CD14-positive monocyte (primary cell): ENCODE results near the gene POLR2H. TPM values are rescaled to one million over a fixed set of nuclear protein-coding genes. Genes with fewer than 3 reads are reported as not detected.
A peak's percentile ranks its signal among the peaks of the same experiment; 100 is the strongest.

Experiments
- DNase-seq, 3 donors: peaks; one replicate each; pipeline ENCODE4 v3.0.0-alpha.2; 2011 to 2022
- H2AFZ ChIP-seq: 2 replicates; pipeline ENCODE4 v1.6.0; 2012; ENCODE audit warnings: mild to moderate bottlenecking, low read depth, low read length, inconsistent platforms; ENCODE audit not compliant: insufficient read depth, poor library complexity, severe bottlenecking
- H3K27ac ChIP-seq, 2 donors: 1 replicate in 1 of 2; 2 replicates in 1 of 2; pipeline ENCODE4 v1.5.1; 2012 to 2013; ENCODE audit warnings: low read length in 2 of 2, control low read depth in 1 of 2, inconsistent platforms in 1 of 2, low read depth in 1 of 2, mild to moderate bottlenecking in 1 of 2
- H3K27me3 ChIP-seq, 2 donors: one replicate each; pipeline versions ENCODE4 v1.6.0 to v1.6.1; 2011 to 2013; ENCODE audit warnings: low read length in 2 of 2; ENCODE audit not compliant: control insufficient read depth in 2 of 2, insufficient read depth in 2 of 2
- H3K36me3 ChIP-seq, 2 donors: replicated peaks in 1 of 2; 1 replicate in 1 of 2; 2 replicates in 1 of 2; pipeline versions ENCODE4 v1.5.1 to v1.6.1; 2012 to 2013; ENCODE audit warnings: low read length in 2 of 2, control low read depth in 1 of 2, inconsistent platforms in 1 of 2, mild to moderate bottlenecking in 1 of 2; ENCODE audit not compliant: insufficient read depth in 2 of 2, control insufficient read depth in 1 of 2
- H3K4me1 ChIP-seq, 2 donors: 1 replicate in 1 of 2; 2 replicates in 1 of 2; pipeline versions ENCODE4 v1.5.1 to v1.6.1; 2012 to 2013; ENCODE audit warnings: low read length in 2 of 2, control low read depth in 1 of 2, inconsistent platforms in 1 of 2, mild to moderate bottlenecking in 1 of 2, moderate library complexity in 1 of 2; ENCODE audit not compliant: insufficient read depth in 2 of 2, control insufficient read depth in 1 of 2
- H3K4me2 ChIP-seq: replicated peaks from 2 replicates; pipeline ENCODE3; 2012; ENCODE audit warnings: low read length, moderate library complexity, mild to moderate bottlenecking; ENCODE audit not compliant: poor library complexity, severe bottlenecking; ENCODE audit errors: extremely low read depth
- H3K4me3 ChIP-seq, 3 experiments: fragments of 200-600 bp in 1 of 3; sonication (generic) in 1 of 3; replicated peaks in 1 of 3; 1 replicate in 2 of 3; 2 replicates in 1 of 3; pipeline ENCODE4 v1.5.1; 2011 to 2013; ENCODE audit warnings: low read length in 3 of 3, mild to moderate bottlenecking in 3 of 3, control low read depth in 2 of 3, low read depth in 2 of 3, inconsistent platforms in 1 of 3, moderate library complexity in 1 of 3
- H3K79me2 ChIP-seq: 2 replicates; pipeline ENCODE4 v1.6.0; 2012; ENCODE audit warnings: mild to moderate bottlenecking, control low read depth, inconsistent platforms, low read length, moderate library complexity; ENCODE audit not compliant: insufficient read depth
- H3K9ac ChIP-seq: 2 replicates; pipeline ENCODE4 v1.6.0; 2017; ENCODE audit warnings: low read length, mild to moderate bottlenecking; ENCODE audit not compliant: insufficient read depth, poor library complexity, severe bottlenecking
- H3K9me3 ChIP-seq, 2 donors: replicated peaks in 1 of 2; 1 replicate in 1 of 2; 2 replicates in 1 of 2; pipeline versions ENCODE4 v1.5.1 to v1.6.1; 2012 to 2013; ENCODE audit warnings: low read length in 2 of 2, control low read depth in 1 of 2; ENCODE audit not compliant: control insufficient read depth in 1 of 2, insufficient read depth in 1 of 2
- H4K20me1 ChIP-seq: 2 replicates; pipeline ENCODE4 v1.6.0; 2012; ENCODE audit warnings: mild to moderate bottlenecking, low read length, control low read depth, moderate library complexity; ENCODE audit not compliant: insufficient read depth
- H3K27ac Mint-ChIP-seq, 7 donors: one replicate each; pipeline ENCODE4 v1.8.0; 2020; ENCODE audit warnings: mild to moderate bottlenecking in 7 of 7, mixed read lengths in 7 of 7, moderate library complexity in 6 of 7, inconsistent platforms in 2 of 7
- H3K27me3 Mint-ChIP-seq, 3 donors: one replicate each; pipeline ENCODE4 v1.8.0; 2021 to 2022; ENCODE audit warnings: low read depth in 3 of 3, mild to moderate bottlenecking in 3 of 3, mixed read lengths in 3 of 3, moderate library complexity in 3 of 3, inconsistent platforms in 1 of 3
- H3K36me3 Mint-ChIP-seq, 2 donors: one replicate each; pipeline ENCODE4 v1.8.0; 2020; ENCODE audit warnings: mixed read lengths in 2 of 2, inconsistent platforms in 1 of 2, mild to moderate bottlenecking in 1 of 2
- H3K4me1 Mint-ChIP-seq: one replicate; pipeline ENCODE4 v1.8.0; 2020; ENCODE audit warnings: mild to moderate bottlenecking, mixed read lengths
- H3K4me3 Mint-ChIP-seq, 2 donors: one replicate each; pipeline ENCODE4 v1.8.0; 2020; ENCODE audit warnings: mild to moderate bottlenecking in 2 of 2, mixed read lengths in 2 of 2, moderate library complexity in 1 of 2
- H3K9me3 Mint-ChIP-seq, 7 donors: one replicate each; pipeline ENCODE4 v1.8.0; 2020 to 2022; ENCODE audit warnings: mixed read lengths in 7 of 7, mild to moderate bottlenecking in 6 of 7, moderate library complexity in 6 of 7, inconsistent platforms in 2 of 7
- WGBS: methylation state at CpG from one replicate; pipeline ENCODE4 v1.1.5; 2013; ENCODE audit warnings: missing lambda C conversion rate; ENCODE audit not compliant: insufficient coverage; 5-methylcytosine and 5-hydroxymethylcytosine counted together
- intact Hi-C, 2 donors: fragments of 100-400 bp; cut with micrococcal nuclease; formaldehyde crosslinking; loops; one replicate each; pipeline versions ENCODE4 v1.15.0 to v1.15.1; 2023
- polyA plus RNA-seq, 3 donors: library from polyadenylated mRNA; depleted of rRNA in 1 of 3; unstranded in 2 of 3; stranded (reverse) in 1 of 3; fragments of 300-500 nt in 2 of 3; fragments of >200 nt in 1 of 3; fragmentation: Illumina TruSeq in 2 of 3; gene quantifications; 1 replicate in 2 of 3; 2 replicates in 1 of 3; pipeline ENCODE4 v1.2.3, GENCODE V29; 2012 to 2021
- TF ChIP-seq, protein P1 (sequence below): fragments of 200-600 bp; IDR thresholded peaks from one replicate; pipeline ENCODE4 v1.8.0; 2022; ENCODE audit warnings: antibody characterized with exemption, mild to moderate bottlenecking

Gene POLR2H
- polyA plus RNA-seq, 3 donors = 21.7 to 67.3 (median 24.6) TPM

DNA sequence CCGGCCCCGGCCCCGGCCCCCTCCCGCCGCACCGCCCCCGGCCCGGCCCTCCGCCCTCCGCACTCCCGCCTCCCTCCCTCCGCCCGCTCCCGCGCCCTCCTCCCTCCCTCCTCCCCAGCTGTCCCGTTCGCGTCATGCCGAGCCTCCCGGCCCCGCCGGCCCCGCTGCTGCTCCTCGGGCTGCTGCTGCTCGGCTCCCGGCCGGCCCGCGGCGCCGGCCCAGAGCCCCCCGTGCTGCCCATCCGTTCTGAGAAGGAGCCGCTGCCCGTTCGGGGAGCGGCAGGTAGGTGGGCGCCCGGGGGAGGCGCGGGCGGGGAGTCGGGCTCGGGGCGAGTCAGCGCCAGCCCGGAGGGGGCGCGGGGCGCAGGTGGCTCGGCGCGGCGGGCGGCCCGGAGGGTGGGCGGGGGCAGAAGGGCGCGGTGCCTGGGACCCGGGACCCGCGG lies 18.7 kb downstream of the POLR2H start:
- H3K4me3 Mint-ChIP-seq = no peak overlapping the region
- under 1% methylated on average over 49 of the region's 62 CpGs for WGBS
- H3K4me1 Mint-ChIP-seq = peaks cover 19% of the 10 kb centered on the region
- no peaks in the 10 kb centered on the region for H3K36me3 ChIP-seq
- TF ChIP-seq, protein P1, sequence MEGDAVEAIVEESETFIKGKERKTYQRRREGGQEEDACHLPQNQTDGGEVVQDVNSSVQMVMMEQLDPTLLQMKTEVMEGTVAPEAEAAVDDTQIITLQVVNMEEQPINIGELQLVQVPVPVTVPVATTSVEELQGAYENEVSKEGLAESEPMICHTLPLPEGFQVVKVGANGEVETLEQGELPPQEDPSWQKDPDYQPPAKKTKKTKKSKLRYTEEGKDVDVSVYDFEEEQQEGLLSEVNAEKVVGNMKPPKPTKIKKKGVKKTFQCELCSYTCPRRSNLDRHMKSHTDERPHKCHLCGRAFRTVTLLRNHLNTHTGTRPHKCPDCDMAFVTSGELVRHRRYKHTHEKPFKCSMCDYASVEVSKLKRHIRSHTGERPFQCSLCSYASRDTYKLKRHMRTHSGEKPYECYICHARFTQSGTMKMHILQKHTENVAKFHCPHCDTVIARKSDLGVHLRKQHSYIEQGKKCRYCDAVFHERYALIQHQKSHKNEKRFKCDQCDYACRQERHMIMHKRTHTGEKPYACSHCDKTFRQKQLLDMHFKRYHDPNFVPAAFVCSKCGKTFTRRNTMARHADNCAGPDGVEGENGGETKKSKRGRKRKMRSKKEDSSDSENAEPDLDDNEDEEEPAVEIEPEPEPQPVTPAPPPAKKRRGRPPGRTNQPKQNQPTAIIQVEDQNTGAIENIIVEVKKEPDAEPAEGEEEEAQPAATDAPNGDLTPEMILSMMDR = no peak
- H3K9me3 Mint-ChIP-seq = peaks cover 0 to 21% (median 6%) of the 10 kb centered on the region in 7 donors
- H3K27ac Mint-ChIP-seq = no peak overlapping the region
- peak overlapping the region; percentile 59 for H3K4me2 ChIP-seq
- no peak overlapping the region for H3K9ac ChIP-seq
- no peaks in the 10 kb centered on the region for H3K79me2 ChIP-seq
- H3K4me1 ChIP-seq = peaks cover 13 to 19% of the 10 kb centered on the region in 2 donors
- peaks cover 30 to 69% of the 10 kb centered on the region in 2 donors for H3K27me3 ChIP-seq
- DNase-seq = peak; percentile 17 to 31 (median 27)
- H2AFZ ChIP-seq = peak overlapping the region; percentile 53
- peaks cover 0 to 10% of the 10 kb centered on the region in 2 donors for H3K9me3 ChIP-seq
- peak overlapping the region in 1 of 3 experiments; percentile 60 for H3K4me3 ChIP-seq
- no peak overlapping the region for H3K27ac ChIP-seq
- peaks cover 0 to 8% of the 10 kb centered on the region in 2 donors for H3K36me3 Mint-ChIP-seq
- H4K20me1 ChIP-seq = no peaks in the 10 kb centered on the region
- H3K27me3 Mint-ChIP-seq = peaks cover 74 to 80% (median 78%) of the 10 kb centered on the region in 3 donors
- intact Hi-C loops = no loop called here

DNA sequence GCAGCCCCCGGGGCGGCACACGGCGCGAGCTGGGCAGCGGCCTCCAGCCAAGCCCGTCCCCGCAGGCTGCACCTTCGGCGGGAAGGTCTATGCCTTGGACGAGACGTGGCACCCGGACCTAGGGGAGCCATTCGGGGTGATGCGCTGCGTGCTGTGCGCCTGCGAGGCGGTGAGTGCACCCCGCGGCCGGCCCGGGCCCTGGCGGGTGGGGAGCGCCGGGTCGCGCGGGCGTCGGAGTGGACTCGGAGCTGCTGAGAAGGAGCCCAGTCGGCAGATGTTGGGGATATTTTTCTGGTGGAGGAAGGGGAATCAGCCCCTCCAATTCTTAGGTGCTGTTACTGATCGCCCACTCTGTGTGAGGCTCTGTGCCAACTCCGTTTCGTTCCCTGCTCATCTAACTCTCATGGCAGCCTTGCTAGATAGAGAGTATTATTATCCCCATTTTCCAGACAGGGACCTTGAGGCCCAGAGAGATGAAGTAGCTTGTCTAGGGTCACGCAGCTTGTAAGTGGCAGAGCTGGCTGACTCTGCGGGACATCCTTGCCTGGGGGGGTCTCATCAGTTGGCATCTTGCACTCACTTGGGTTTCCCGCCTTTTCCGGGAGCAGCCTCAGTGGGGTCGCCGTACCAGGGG lies 19.2 kb downstream of the POLR2H start:
- no peak for DNase-seq
- Mint-ChIP-seq H3K27ac (no peak overlapping the region), H3K36me3 (peaks cover 0 to 8% of the 10 kb centered on the region in 2 donors), H3K4me1 (peaks cover 19% of the 10 kb centered on the region), H3K27me3 (peaks cover 74 to 76% (median 75%) of the 10 kb centered on the region in 3 donors), H3K9me3 (peaks cover 0 to 21% (median 6%) of the 10 kb centered on the region in 7 donors), H3K4me3 (peak overlapping the region; percentile 34 to 86)
- Histone ChIP-seq H3K27ac (no peak overlapping the region), H3K9ac (no peak overlapping the region), H2AFZ (peak overlapping the region; percentile 62), H3K4me2 (peak overlapping the region; percentile 59), H3K4me1 (peaks cover 13 to 19% of the 10 kb centered on the region in 2 donors), H3K36me3 (no peaks in the 10 kb centered on the region), H3K9me3 (peaks cover 0 to 10% of the 10 kb centered on the region in 2 donors), H4K20me1 (no peaks in the 10 kb centered on the region), H3K4me3 (peak overlapping the region in 1 of 3 experiments; percentile 60), H3K79me2 (no peaks in the 10 kb centered on the region), H3K27me3 (peaks cover 30 to 65% of the 10 kb centered on the region in 2 donors)
- 3% methylated on average over 30 of the region's 42 CpGs for WGBS
- intact Hi-C loops = no loop called here
- TF ChIP-seq, protein P1 = no peak
